ENCODE results near the gene RNASEL.
"Not testable (repeated sequence)": the region's sequence is repeated elsewhere in the genome, so short reads cannot be mapped to it uniquely, and the experiment has no call there.

Gene RNASEL

GRCh38 chr1:182634306-182635072, 45.4 kb upstream of the RNASEL start:
- H3K36me3 ChIP-seq (ENCODE audit: control insufficient read depth, low read length), result no peaks in the 10 kb centered on the region
- H3K9me3 ChIP-seq (ENCODE audit: control insufficient read depth, insufficient read depth, low read length), result no peaks in the 10 kb centered on the region
- H4K20me1 ChIP-seq (ENCODE audit: control insufficient read depth, insufficient read depth, low read depth, low read length), result no peaks in the 10 kb centered on the region
- H3F3A ChIP-seq (ENCODE audit: control insufficient read depth, insufficient read depth), result peaks cover 5% of the 10 kb centered on the region; the same call in 1 of the 2 replicates
- no peaks in the 10 kb centered on the region for H3K9me2 ChIP-seq (replicated peaks; ENCODE audit: control insufficient read depth, low read length)
- no peak for TF ChIP-seq EZH2phosphoT487 (IDR thresholded peaks at IDR 0.05; ENCODE audit: borderline replicate concordance, low read length)
- TF ChIP-seq CTCF (IDR thresholded peaks at IDR 0.05; ENCODE audit: low read depth, low read length, poor library complexity, severe bottlenecking), result no peak
- H3K4me3 ChIP-seq (ENCODE audit: low read length), result peak overlapping the region; percentile 15
- H3K79me2 ChIP-seq (ENCODE audit: control insufficient read depth, low read length), result no peaks in the 10 kb centered on the region
- no peaks in the 10 kb centered on the region for H3K27me3 ChIP-seq (ENCODE audit: control insufficient read depth, low read length)
- peak overlapping the region; percentile 21 for H3K27ac ChIP-seq (ENCODE audit: low read depth, low read length)
- peak overlapping the region; percentile 33 for H3K4me2 ChIP-seq (ENCODE audit: low read length)
- peaks cover 65% of the 10 kb centered on the region for H3K4me1 ChIP-seq (ENCODE audit: control insufficient read depth, low read length)

GRCh38 chr1:182633657-182634281, 44.7 kb upstream of the RNASEL start:
- H3K9me3 ChIP-seq (ENCODE audit: control insufficient read depth, insufficient read depth, low read length), result no peaks in the 10 kb centered on the region
- peaks cover 73% of the 10 kb centered on the region for H3K4me1 ChIP-seq (ENCODE audit: control insufficient read depth, low read length)
- H4K20me1 ChIP-seq (ENCODE audit: control insufficient read depth, insufficient read depth, low read depth, low read length), result no peaks in the 10 kb centered on the region
- H3K4me2 ChIP-seq (ENCODE audit: low read length), result peak overlapping the region; percentile 33
- H3F3A ChIP-seq (ENCODE audit: control insufficient read depth, insufficient read depth), result peaks cover 5% of the 10 kb centered on the region; the same call in 1 of the 2 replicates
- H3K79me2 ChIP-seq (ENCODE audit: control insufficient read depth, low read length), result no peaks in the 10 kb centered on the region
- H3K36me3 ChIP-seq (ENCODE audit: control insufficient read depth, low read length), result no peaks in the 10 kb centered on the region
- H3K4me3 ChIP-seq (ENCODE audit: low read length), result peak overlapping the region; percentile 15
- peak overlapping the region; percentile 39 for H3K27ac ChIP-seq (ENCODE audit: low read depth, low read length)
- no peaks in the 10 kb centered on the region for H3K27me3 ChIP-seq (ENCODE audit: control insufficient read depth, low read length)
- H3K9me2 ChIP-seq (replicated peaks; ENCODE audit: control insufficient read depth, low read length), result no peaks in the 10 kb centered on the region
- no peak for TF ChIP-seq EZH2phosphoT487 (IDR thresholded peaks at IDR 0.05; ENCODE audit: borderline replicate concordance, low read length)
- TF ChIP-seq CTCF (IDR thresholded peaks at IDR 0.05; ENCODE audit: low read depth, low read length, poor library complexity, severe bottlenecking), result no peak

- 0 out of 2 replicates have a peak overlapping the region, but pooled peaks have one; percentile 15 for H3K4me3 ChIP-seq (ENCODE audit: low read length)
- H4K20me1 ChIP-seq (ENCODE audit: control insufficient read depth, insufficient read depth, low read depth, low read length), result no peaks in the 10 kb centered on the region
- H3K9me2 ChIP-seq (replicated peaks; ENCODE audit: control insufficient read depth, low read length), result no peaks in the 10 kb centered on the region
- TF ChIP-seq CTCF (IDR thresholded peaks at IDR 0.05; ENCODE audit: low read depth, low read length, poor library complexity, severe bottlenecking), result no peak
- TF ChIP-seq EZH2phosphoT487 (IDR thresholded peaks at IDR 0.05; ENCODE audit: borderline replicate concordance, low read length), result no peak
- H3K27ac ChIP-seq (ENCODE audit: low read depth, low read length), result peak overlapping the region; percentile 39
- peak overlapping the region; percentile 33 for H3K4me2 ChIP-seq (ENCODE audit: low read length)
- H3F3A ChIP-seq (ENCODE audit: control insufficient read depth, insufficient read depth), result peaks cover 5% of the 10 kb centered on the region; the same call in 1 of the 2 replicates
- no peaks in the 10 kb centered on the region for H3K9me3 ChIP-seq (ENCODE audit: control insufficient read depth, insufficient read depth, low read length)
- no peaks in the 10 kb centered on the region for H3K27me3 ChIP-seq (ENCODE audit: control insufficient read depth, low read length)
- H3K4me1 ChIP-seq (ENCODE audit: control insufficient read depth, low read length), result peaks cover 75% of the 10 kb centered on the region
- H3K79me2 ChIP-seq (ENCODE audit: control insufficient read depth, low read length), result no peaks in the 10 kb centered on the region
- no peaks in the 10 kb centered on the region for H3K36me3 ChIP-seq (ENCODE audit: control insufficient read depth, low read length)
Measured at GRCh38 chr1:182633031-182633430, 44.0 kb upstream of the RNASEL start.

GRCh38 chr1:182632441-182632857, 43.4 kb upstream of the RNASEL start:
- H3K4me3 ChIP-seq (ENCODE audit: low read length), result peak overlapping the region; percentile 36; the same call in 1 of the 2 replicates
- H4K20me1 ChIP-seq (ENCODE audit: control insufficient read depth, insufficient read depth, low read depth, low read length); H3K9me3 ChIP-seq (ENCODE audit: control insufficient read depth, insufficient read depth, low read length); H3K27me3 ChIP-seq (ENCODE audit: control insufficient read depth, low read length); H3K36me3 ChIP-seq (ENCODE audit: control insufficient read depth, low read length); H3F3A ChIP-seq (ENCODE audit: control insufficient read depth, insufficient read depth); H3K9me2 ChIP-seq (replicated peaks; ENCODE audit: control insufficient read depth, low read length); H3K79me2 ChIP-seq (ENCODE audit: control insufficient read depth, low read length): not testable (repeated sequence)
- peak overlapping the region; percentile 39 for H3K27ac ChIP-seq (ENCODE audit: low read depth, low read length)
- peaks cover 80% of the 10 kb centered on the region for H3K4me1 ChIP-seq (ENCODE audit: control insufficient read depth, low read length)
- peak overlapping the region; percentile 58 for H3K4me2 ChIP-seq (ENCODE audit: low read length)

Data from DOHH2 (cell line).